NCI-H146 treated with DMSO at 0.1 percent for 48 hours (cell line): ENCODE data around the gene TBC1D10A.

ENCODE experiments used
- DNase-seq: peaks from one replicate; lab custom pipeline; 2025; ENCODE audit not compliant: unreplicated experiment; lab: John Stamatoyannopoulos, UW

The TBC1D10A gene

DNA sequence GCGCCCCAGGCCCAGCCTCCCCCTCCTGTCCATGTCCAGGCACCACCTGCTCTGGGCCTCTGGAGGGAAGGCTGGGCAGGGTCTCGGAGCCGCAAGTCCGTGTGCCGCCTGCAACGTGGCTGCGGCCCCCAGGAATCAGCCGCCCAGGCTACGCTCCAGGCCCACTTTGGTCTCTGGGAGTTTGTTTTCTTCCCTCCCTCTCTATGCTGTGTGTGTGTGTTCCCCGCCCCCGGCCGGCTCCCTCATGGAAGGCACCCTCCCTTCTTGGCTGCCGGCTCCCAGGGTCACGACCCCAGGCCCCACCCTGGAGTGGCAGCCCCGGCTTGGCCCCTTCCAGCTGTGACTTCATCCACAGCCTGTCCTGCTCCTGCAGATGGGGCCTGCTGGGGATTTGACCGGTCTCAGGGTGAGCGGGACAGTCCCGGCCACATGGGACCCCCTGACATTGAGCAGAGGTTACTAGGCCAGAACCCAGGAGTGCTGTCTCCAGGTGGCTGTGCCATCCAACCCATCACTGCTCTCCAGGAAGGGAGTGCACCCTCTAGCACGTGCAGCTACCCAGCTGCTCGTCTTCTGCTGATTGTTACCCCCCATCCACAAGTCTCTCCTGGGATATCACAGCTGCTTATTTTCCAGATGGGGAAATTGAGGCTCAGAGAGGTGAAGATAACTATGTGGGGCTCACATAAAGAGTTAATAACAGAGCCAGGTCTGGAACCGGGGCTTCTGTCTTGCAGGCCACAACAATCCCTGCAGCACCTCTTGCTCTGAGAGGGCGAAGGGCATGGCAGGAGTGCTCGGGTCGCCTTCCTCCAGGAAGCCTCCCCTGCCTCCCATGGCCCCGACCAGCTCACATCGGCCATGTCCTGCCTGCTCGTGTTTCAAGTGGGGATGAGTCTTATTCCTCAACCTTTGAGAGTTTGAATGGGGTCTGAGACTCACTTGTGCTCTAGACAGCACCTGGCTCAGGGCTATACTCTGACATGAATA, 77.4 kb downstream of the TBC1D10A start:
- DNase-seq, result no peak

DNA sequence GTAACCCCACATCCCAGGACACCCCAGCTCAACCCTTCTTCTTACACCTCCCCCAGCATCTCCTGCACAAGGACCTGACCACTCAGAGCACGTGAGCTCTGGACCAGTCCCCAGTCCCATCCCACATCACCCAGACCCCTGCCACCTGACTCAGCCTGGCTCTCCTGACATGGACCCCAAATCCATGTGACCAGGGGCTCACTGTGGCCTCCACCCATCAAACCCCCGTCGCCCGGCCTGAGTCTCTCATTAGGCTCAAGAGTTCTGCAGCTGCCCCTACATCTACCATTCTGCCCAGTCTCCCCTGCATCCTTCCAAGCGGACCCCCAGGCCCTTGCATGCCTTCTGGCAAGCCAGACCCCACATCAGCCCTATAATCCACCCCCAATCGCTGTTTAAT, 78.3 kb downstream of the TBC1D10A start:
- DNase-seq, result no peak

DNA sequence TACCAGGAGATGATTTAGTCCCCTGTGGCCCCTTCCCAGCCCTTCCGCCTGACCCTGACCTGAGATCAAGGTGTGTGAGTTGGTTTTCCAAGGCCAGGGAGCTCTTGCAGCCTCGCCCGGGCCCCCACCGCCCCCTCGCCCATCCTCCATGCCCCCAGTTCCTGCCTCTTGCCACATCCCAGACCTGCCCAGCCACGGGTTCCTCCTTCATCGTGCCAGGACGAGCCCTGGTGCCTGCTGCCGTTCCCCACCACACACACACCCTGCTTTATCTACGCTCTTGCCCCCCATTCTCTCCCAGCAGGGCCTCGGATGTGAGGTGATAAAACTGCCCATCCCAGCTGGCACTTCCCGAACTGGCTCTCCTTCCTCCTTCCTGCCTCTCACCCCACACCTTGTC, 78.8 kb downstream of the TBC1D10A start:
- DNase-seq, result no peak

DNA sequence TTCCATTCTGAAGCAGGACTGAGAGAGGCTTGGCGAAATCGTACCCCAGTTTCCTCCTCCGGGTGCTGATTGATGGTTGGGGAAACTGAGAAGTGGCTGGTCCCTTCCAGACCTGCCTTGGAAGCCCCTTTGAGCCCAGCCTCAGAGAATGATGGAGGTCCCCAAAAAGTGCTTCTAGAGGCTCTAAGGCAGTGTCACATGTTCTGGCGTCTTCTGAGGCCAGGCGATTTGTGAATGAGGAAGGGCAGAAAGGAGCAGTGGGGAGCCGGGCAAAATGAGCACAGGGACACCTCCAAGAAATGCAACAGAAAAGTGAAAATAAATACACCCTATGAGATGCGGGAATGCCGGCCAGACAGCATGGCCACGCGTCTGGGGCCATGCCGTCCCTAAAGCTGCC, 79.2 kb downstream of the TBC1D10A start:
- DNase-seq, result no peak

DNA sequence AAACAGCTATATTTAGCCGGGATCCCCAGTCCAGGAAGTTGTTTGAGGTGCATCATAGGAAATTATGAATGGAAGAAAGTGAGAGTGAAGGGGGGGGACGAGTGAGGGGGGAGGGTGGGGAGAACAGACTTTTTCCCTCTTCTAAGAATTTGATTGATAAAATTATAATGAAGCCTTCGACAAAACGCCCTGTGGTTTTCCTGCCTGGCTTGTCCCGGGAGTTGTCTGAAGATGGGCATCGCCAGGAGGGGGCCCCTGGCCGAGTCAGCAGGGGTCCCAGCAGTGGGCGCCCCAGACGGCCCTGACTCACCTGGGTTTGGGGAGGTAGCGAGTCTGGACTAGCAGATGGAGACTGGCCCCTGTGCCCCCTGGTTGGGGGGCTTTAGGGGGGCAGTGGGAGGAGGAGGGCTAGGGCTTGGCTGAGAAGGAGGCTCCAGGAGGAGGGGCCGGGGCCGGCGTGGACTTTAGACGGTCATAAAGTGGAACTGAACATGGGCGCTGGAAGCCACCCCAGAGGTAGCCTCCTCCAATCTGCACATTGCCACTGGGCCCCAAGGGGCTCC, 79.8 kb downstream of the TBC1D10A start:
- no peak for DNase-seq

DNA sequence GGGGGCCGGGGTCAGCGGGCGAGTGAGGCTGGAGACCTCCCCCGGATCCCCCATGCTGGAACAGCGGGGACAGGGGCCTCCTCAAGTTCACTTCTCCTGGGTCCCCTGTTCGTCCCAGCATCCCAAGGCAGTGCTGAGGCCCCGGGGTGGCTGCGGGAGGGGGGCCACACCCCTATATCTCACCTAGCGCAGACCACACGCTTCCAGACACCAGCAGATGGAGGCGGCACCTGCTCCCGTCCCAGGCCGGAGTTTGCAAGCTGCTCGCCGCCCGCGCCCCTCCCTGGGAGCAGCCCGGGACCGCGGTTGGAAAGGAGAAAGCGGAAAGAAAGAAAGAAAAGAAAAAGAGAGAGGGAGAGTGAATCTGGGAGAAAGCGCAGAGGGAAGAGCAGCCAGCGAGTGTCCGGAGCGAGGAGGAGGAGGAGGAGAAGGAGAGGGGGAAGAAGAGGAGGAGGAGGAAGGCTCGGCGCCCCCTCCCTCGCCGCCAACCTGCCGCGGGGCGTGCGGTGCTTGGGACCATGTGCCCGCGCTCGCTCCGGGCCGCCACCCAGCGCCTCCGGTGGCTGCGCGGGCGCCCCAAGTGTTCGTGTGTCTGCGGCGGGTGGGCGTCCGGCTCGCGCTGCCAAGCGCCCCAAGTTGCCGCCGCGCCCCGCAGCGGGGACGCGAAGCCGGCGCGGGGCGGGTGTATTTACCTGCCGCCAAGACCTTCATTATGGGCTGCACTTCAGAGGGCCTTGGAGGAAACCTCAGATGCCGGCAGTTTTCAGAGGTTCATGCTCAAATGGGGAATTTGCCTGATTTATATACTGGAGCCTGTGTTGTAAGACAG, 80.5 kb downstream of the TBC1D10A start, which contains the start of gene LIF:
TSS of gene LIF (minus strand) at position 775 of the 829 bp plus-strand sequence. CDS start at position 711, 64 bp downstream.
- no peak for DNase-seq

DNA sequence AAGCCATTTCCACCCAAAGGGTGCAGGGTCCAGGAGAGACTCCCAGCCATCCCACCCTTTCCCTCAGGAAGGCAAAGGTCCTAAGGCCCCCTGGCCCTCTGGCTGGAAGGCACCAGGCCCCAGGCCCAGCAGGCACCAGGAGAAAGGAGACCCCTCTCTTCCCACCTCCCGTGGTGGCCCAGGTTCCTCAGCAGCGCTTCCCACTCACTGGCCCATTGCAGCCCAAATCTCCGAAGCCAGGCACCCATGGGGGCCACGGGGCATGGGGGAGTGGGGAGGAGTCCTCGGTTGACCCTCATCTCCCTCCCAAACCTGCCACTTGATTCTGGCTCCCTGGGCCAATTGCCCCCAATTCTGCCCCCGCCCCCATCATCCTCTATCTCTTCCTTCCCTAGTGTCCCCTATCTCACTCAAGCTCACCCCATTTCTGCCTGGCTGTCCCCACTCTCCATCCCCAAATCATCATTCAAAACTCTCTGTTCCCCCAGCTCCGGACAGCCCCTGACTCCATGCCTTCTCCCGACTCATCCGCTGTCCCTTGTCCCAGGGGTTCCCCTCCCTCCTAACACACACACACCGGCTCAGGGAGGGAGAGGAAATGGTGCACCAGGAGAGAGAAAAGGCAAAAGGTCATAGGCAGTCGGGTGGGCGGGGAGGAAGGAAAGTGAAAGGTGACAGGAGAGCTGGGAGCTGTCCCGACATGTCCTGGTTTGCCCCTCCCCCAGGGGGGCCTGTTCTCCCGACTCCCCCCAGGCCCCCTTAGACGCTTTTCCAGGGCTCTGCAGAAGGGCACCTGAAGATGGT, 81.4 kb downstream of the TBC1D10A start:
- no peak for DNase-seq

DNA sequence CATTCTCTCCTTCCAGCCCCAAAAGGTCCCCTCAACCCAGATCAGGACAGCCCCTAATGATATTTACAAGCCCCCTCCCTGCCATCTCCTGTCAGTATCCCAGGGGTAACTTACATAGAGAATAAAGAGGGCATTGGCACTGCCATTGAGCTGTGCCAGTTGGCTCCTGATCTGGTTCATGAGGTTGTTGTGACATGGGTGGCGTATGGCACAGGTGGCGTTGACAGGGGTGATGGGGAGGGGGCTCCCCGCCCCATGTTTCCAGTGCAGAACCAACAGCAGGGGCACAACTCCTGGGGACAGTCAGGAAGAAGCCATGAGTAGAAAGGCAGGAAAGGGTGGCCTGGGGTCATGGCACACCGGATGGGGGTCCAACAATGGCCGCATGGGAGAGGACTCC, 82.1 kb downstream of the TBC1D10A start:
- DNase-seq, result no peak

DNA sequence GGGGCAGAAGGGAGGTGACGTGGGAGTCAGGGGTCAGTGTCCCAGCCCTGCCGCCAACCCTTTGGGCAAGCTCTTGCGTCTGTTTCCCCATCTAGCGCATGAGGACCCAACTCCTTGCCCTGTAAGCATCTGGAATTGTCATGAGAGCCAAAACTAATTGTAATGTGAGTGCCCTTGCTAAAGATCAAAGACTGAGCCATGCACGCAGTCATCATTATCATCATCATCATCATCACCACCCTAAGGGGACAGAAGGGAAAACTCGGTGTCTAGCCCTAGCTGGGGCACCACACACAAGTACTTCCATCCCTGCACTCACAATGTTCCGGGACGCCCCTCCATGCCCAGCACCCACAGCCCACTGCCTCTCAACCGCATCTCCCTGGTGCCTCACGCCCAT, 82.7 kb downstream of the TBC1D10A start:
- no peak for DNase-seq

DNA sequence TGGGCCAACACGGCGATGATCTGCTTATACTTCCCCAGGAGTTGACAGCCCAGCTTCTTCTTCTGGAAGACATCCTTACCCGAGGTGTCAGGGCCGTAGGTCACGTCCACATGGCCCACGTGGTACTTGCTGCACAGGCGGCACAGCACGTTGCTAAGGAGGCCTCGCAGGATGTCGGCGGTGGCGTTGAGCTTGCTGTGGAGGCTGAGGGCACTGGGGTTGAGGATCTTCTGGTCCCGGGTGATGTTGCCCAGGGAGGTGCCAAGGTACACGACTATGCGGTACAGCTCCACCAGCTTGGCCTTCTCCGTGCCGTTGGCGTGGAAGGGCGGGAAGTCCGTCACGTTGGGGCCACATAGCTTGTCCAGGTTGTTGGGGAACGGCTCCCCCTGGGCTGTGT, 83.1 kb downstream of the TBC1D10A start:
- DNase-seq, result no peak
